ENCODE data around the gene CASZ1.

DNA sequence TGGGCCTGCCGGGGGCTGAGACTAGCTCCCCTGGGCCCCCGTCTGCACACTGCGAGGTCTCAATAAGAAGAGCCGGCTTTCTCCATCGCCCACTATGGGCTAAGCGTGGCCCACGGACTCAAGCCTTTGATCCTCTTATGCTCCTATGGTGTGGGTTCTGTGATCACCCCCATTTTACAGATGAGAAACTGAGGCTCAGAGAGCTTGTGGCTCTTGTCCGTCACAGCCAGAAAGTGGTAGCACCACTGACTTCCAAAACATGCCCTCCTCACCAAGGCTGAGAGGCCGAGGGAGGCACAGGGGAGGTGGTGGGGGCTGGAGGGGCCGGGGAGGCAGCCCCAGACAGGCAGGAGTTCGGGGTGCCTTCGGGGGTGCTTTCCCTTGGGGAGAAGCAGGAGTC lies 39.0 kb upstream of the CASZ1 start:
- TF ChIP-seq CTCF (IDR thresholded peaks at IDR 0.05; ENCODE audit: insufficient read depth, low read length, poor library complexity, severe bottlenecking) (no peak), EZH2phosphoT487 (conservative IDR thresholded peaks at IDR 0.05; ENCODE audit: low read length) (no peak)
